Measurements from ENCODE around the gene RXFP4.

The RXFP4 gene

DNA sequence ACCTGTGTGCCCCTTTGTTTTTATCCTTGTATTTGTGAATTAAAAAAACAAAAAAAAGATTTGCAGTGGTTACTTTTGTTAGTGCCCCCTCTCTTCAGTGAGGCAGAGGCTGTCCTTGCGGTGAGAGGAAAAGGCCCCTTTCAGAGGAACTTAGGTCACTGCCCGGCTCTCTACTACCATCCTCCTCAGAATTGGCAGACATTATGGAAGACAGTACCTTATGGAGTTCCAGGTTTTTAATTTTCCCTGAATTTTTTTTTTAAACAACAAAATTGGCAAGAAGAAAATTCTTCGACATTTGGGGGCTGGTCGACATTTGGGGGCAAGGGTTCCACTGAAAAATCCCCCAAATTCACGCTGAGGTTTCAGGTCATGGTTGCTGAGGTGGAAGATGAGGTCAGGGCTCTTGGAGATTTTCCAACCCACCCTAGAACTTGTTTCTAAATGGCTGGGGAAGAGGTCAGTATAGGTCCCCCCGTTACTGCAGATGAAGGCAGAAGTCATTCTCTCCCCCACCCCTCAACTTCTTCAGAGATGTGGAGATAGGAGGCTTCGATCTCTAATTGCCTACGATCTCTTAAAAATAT lies 5.3 kb downstream of the RXFP4 start:
- H3K4me3 ChIP-seq (ENCODE audit: low read length in 2 of 2) = no peak overlapping the region
- H2AK5ac ChIP-seq (ENCODE audit: low read depth, low read length) = no peak overlapping the region
- H3K4ac ChIP-seq (ENCODE audit: low read length) = no peak overlapping the region
- WGBS, 2 donors (ENCODE audit: extremely low coverage in 2 of 2, insufficient read length in 2 of 2, insufficient replicate concordance in 1 of 2) = no CpG with 5 or more reads among the region's 8 CpGs
- no peak overlapping the region for H4K8ac ChIP-seq (ENCODE audit: low read depth, low read length)
- H3K36me3 ChIP-seq (replicated peaks in 1 of 2; ENCODE audit: control insufficient read depth in 2 of 2, insufficient read depth in 2 of 2, low read length in 2 of 2) = peaks cover 32 to 57% of the 10 kb centered on the region in 2 donors
- no peak overlapping the region for H2BK120ac ChIP-seq (ENCODE audit: low read depth, low read length)
- no peaks in the 10 kb centered on the region for H3K27me3 ChIP-seq (ENCODE audit: control insufficient read depth in 3 of 3, insufficient read depth in 3 of 3, low read depth in 1 of 3, low read length in 3 of 3)
- no peak overlapping the region for H2BK12ac ChIP-seq (ENCODE audit: low read length)
- no peak overlapping the region for H3K18ac ChIP-seq (ENCODE audit: low read length)
- no peak overlapping the region for H2BK5ac ChIP-seq (ENCODE audit: low read length)
- no peak overlapping the region for H3K23ac ChIP-seq (ENCODE audit: low read depth, low read length, poor library complexity)
- no peak overlapping the region for H3K14ac ChIP-seq (ENCODE audit: low read length)
- DNase-seq (ENCODE audit: low spot score) = no peak
- H4K91ac ChIP-seq (ENCODE audit: low read depth, low read length, poor library complexity) = no peak overlapping the region
- no peak overlapping the region for H3K9ac ChIP-seq (ENCODE audit: low read depth, low read length, poor library complexity)
- H2BK15ac ChIP-seq (ENCODE audit: low read length) = no peak overlapping the region
- no peaks in the 10 kb centered on the region for H3K9me3 ChIP-seq (replicated peaks in 1 of 2; ENCODE audit: control insufficient read depth in 2 of 2, insufficient read depth in 1 of 2, low read depth in 1 of 2, low read length in 2 of 2)
- H3K4me1 ChIP-seq (ENCODE audit: control insufficient read depth in 2 of 2, insufficient read depth in 1 of 2, low read depth in 1 of 2, low read length in 2 of 2) = peaks cover 0 to 14% of the 10 kb centered on the region in 2 donors
- no peak overlapping the region for H3K4me2 ChIP-seq (ENCODE audit: insufficient read depth, low read length, poor library complexity, severe bottlenecking)
- H2AFZ ChIP-seq (ENCODE audit: low read length) = no peak overlapping the region
- H3K27ac ChIP-seq (replicated peaks; ENCODE audit: low read length) = no peak overlapping the region
- peaks cover 4% of the 10 kb centered on the region for H3K79me1 ChIP-seq (ENCODE audit: low read depth, low read length)

DNA sequence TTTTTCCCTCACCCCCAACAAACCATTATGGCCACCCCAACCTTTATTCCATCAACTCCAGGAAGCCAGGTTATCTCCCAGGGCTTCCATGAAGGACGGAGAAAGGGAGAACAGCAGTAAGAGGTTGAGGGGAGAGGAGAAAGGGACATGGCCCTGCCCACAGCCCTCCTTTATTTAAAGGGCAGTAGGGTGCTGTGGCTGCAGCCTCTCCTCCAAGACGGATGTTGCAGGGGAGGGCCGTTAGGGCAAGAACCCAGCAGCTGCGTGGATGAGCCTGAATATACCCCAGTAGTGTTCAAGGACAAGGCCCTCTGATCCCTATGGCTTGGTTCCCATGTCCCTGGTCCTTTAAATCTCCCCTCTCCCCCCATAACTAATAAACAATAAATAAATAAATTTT lies 5.9 kb downstream of the RXFP4 start:
- Histone ChIP-seq H3K27ac (replicated peaks; ENCODE audit: low read length) (no peak overlapping the region), H3K4me1 (ENCODE audit: control insufficient read depth in 2 of 2, insufficient read depth in 1 of 2, low read depth in 1 of 2, low read length in 2 of 2) (peaks cover 0 to 14% of the 10 kb centered on the region in 2 donors), H2BK5ac (ENCODE audit: low read length) (no peak overlapping the region), H3K36me3 (replicated peaks in 1 of 2; ENCODE audit: control insufficient read depth in 2 of 2, insufficient read depth in 2 of 2, low read length in 2 of 2) (peaks cover 38 to 62% of the 10 kb centered on the region in 2 donors), H4K91ac (ENCODE audit: low read depth, low read length, poor library complexity) (no peak overlapping the region), H3K79me1 (ENCODE audit: low read depth, low read length) (peaks cover 5% of the 10 kb centered on the region), H3K4me3 (ENCODE audit: low read length in 2 of 2) (no peak overlapping the region), H3K9ac (ENCODE audit: low read depth, low read length, poor library complexity) (no peak overlapping the region), H2AFZ (ENCODE audit: low read length) (no peak overlapping the region), H2BK15ac (ENCODE audit: low read length) (no peak overlapping the region), H2BK12ac (ENCODE audit: low read length) (no peak overlapping the region), H3K18ac (ENCODE audit: low read length) (no peak overlapping the region), H3K4me2 (ENCODE audit: insufficient read depth, low read length, poor library complexity, severe bottlenecking) (no peak overlapping the region), H3K27me3 (ENCODE audit: control insufficient read depth in 3 of 3, insufficient read depth in 3 of 3, low read depth in 1 of 3, low read length in 3 of 3) (no peaks in the 10 kb centered on the region), H2AK5ac (ENCODE audit: low read depth, low read length) (no peak overlapping the region), H3K23ac (ENCODE audit: low read depth, low read length, poor library complexity) (no peak overlapping the region), H3K4ac (ENCODE audit: low read length) (no peak overlapping the region), H4K8ac (ENCODE audit: low read depth, low read length) (no peak overlapping the region), H3K14ac (ENCODE audit: low read length) (no peak overlapping the region), H3K9me3 (replicated peaks in 1 of 2; ENCODE audit: control insufficient read depth in 2 of 2, insufficient read depth in 1 of 2, low read depth in 1 of 2, low read length in 2 of 2) (no peaks in the 10 kb centered on the region), H2BK120ac (ENCODE audit: low read depth, low read length) (no peak overlapping the region)
- DNase-seq (ENCODE audit: low spot score) = no peak
- WGBS, 2 donors (ENCODE audit: extremely low coverage in 2 of 2, insufficient read length in 2 of 2, insufficient replicate concordance in 1 of 2) = no CpG with 5 or more reads among the region's 4 CpGs

DNA sequence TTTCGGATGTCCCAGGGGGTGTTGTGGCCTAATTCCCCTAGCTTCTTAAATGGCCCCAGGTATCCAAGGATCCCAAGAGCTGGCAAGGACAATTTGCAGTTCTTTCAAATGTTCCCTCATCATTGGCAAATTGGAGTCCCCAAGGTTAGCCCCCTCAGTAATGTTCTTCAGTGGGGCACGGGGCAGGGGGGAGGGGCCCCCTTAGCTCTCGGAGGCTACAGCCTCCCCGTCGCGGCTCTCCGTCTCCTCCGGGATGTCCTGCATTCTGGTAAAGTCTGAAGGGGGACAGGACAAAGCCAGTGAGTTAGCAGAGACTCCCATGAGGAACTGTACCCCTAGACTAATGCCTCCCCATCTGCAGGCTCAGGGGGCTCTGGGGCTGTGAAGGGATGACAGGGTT lies 6.3 kb downstream of the RXFP4 start:
- Histone ChIP-seq H2BK15ac (ENCODE audit: low read length) (no peak overlapping the region), H2BK5ac (ENCODE audit: low read length) (no peak overlapping the region), H3K4me1 (ENCODE audit: control insufficient read depth in 2 of 2, insufficient read depth in 1 of 2, low read depth in 1 of 2, low read length in 2 of 2) (peaks cover 0 to 14% of the 10 kb centered on the region in 2 donors), H4K91ac (ENCODE audit: low read depth, low read length, poor library complexity) (no peak overlapping the region), H3K23ac (ENCODE audit: low read depth, low read length, poor library complexity) (no peak overlapping the region), H2BK120ac (ENCODE audit: low read depth, low read length) (no peak overlapping the region), H2AFZ (ENCODE audit: low read length) (no peak overlapping the region), H3K18ac (ENCODE audit: low read length) (no peak overlapping the region), H3K4me2 (ENCODE audit: insufficient read depth, low read length, poor library complexity, severe bottlenecking) (no peak overlapping the region), H4K8ac (ENCODE audit: low read depth, low read length) (no peak overlapping the region), H2AK5ac (ENCODE audit: low read depth, low read length) (no peak overlapping the region), H3K27me3 (ENCODE audit: control insufficient read depth in 3 of 3, insufficient read depth in 3 of 3, low read depth in 1 of 3, low read length in 3 of 3) (no peaks in the 10 kb centered on the region), H3K36me3 (replicated peaks in 1 of 2; ENCODE audit: control insufficient read depth in 2 of 2, insufficient read depth in 2 of 2, low read length in 2 of 2) (peaks cover 42 to 67% of the 10 kb centered on the region in 2 donors), H2BK12ac (ENCODE audit: low read length) (no peak overlapping the region), H3K4ac (ENCODE audit: low read length) (no peak overlapping the region), H3K9ac (ENCODE audit: low read depth, low read length, poor library complexity) (no peak overlapping the region), H3K4me3 (ENCODE audit: low read length in 2 of 2) (no peak overlapping the region), H3K9me3 (replicated peaks in 1 of 2; ENCODE audit: control insufficient read depth in 2 of 2, insufficient read depth in 1 of 2, low read depth in 1 of 2, low read length in 2 of 2) (no peaks in the 10 kb centered on the region), H3K79me1 (ENCODE audit: low read depth, low read length) (peaks cover 6% of the 10 kb centered on the region), H3K14ac (ENCODE audit: low read length) (no peak overlapping the region), H3K27ac (replicated peaks; ENCODE audit: low read length) (no peak overlapping the region)
- WGBS, 2 donors (ENCODE audit: extremely low coverage in 2 of 2, insufficient read length in 2 of 2, insufficient replicate concordance in 1 of 2) = no CpG with 5 or more reads among the region's 8 CpGs
- DNase-seq (ENCODE audit: low spot score) = no peak

DNA sequence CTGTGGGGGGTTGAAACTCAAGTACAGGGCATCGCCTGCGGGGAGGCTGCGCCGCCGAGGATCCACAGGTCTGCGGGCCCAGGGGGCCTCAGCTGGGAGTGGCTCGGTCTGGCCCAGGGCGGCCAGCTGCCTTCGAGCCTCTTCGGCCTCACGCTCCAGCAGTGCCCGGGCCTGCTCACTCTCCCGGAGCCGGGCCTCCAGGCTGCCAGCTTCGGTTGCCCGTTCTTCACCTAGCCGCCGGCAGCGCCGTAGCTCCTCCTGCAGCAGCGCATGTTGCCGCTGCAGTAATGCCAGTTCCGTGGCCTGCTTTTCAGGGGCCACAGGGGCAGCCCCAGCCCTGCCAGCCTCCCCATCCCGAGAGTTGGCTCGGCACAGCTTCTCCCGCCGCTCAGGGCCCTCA lies 9.4 kb downstream of the RXFP4 start:
- peaks cover 56 to 95% of the 10 kb centered on the region in 2 donors for H3K36me3 ChIP-seq (replicated peaks in 1 of 2; ENCODE audit: control insufficient read depth in 2 of 2, insufficient read depth in 2 of 2, low read length in 2 of 2)
- H3K4ac ChIP-seq (ENCODE audit: low read length) = no peak overlapping the region
- no CpG with 5 or more reads among the region's 27 CpGs for WGBS, 2 donors (ENCODE audit: extremely low coverage in 2 of 2, insufficient read length in 2 of 2, insufficient replicate concordance in 1 of 2)

More for the DNA sequence above, 9.4 kb downstream of the RXFP4 start:
- Histone ChIP-seq H3K27me3 (ENCODE audit: control insufficient read depth in 3 of 3, insufficient read depth in 3 of 3, low read depth in 1 of 3, low read length in 3 of 3) (no peaks in the 10 kb centered on the region), H2AK5ac (ENCODE audit: low read depth, low read length) (no peak overlapping the region), H3K14ac (ENCODE audit: low read length) (no peak overlapping the region), H4K91ac (ENCODE audit: low read depth, low read length, poor library complexity) (no peak overlapping the region), H3K27ac (replicated peaks; ENCODE audit: low read length) (no peak overlapping the region), H3K18ac (ENCODE audit: low read length) (no peak overlapping the region), H2BK12ac (ENCODE audit: low read length) (peak overlapping the region; percentile 41), H4K8ac (ENCODE audit: low read depth, low read length) (no peak overlapping the region), H3K79me1 (ENCODE audit: low read depth, low read length) (peaks cover 6% of the 10 kb centered on the region), H2BK5ac (ENCODE audit: low read length) (no peak overlapping the region), H3K4me3 (ENCODE audit: low read length in 2 of 2) (no peak overlapping the region), H3K9me3 (replicated peaks in 1 of 2; ENCODE audit: control insufficient read depth in 2 of 2, insufficient read depth in 1 of 2, low read depth in 1 of 2, low read length in 2 of 2) (no peaks in the 10 kb centered on the region), H3K9ac (ENCODE audit: low read depth, low read length, poor library complexity) (no peak overlapping the region), H3K4me2 (ENCODE audit: insufficient read depth, low read length, poor library complexity, severe bottlenecking) (no peak overlapping the region), H3K4me1 (ENCODE audit: control insufficient read depth in 2 of 2, insufficient read depth in 1 of 2, low read depth in 1 of 2, low read length in 2 of 2) (peaks cover 0 to 6% of the 10 kb centered on the region in 2 donors), H2BK15ac (ENCODE audit: low read length) (no peak overlapping the region), H2BK120ac (ENCODE audit: low read depth, low read length) (peak overlapping the region; percentile 18), H3K23ac (ENCODE audit: low read depth, low read length, poor library complexity) (peak overlapping the region; percentile 85), H2AFZ (ENCODE audit: low read length) (no peak overlapping the region)
- no peak for DNase-seq (ENCODE audit: low spot score)

Measured in neuronal stem cell (in vitro differentiated cells).